AG04450 (cell line): ENCODE measurements around the gene FITM2. TPM values are rescaled to one million over a fixed set of nuclear protein-coding genes. Genes with fewer than 3 reads are reported as not detected.

ENCODE experiments used
- CTCF ChIA-PET: fragments of 300-600, 350-600 bp; formaldehyde crosslinking; extraction: SDS; loops from one replicate; lab custom pipeline; 2022; ENCODE audit warnings: antibody characterized with exemption, inconsistent platforms; lab: Charles Lee
- POLR2A ChIA-PET: fragments of 350-600 bp; formaldehyde crosslinking; extraction: SDS; loops from one replicate; lab custom pipeline; 2021; ENCODE audit warnings: antibody characterized with exemption, inconsistent platforms; lab: Yijun Ruan, JAX
- DNase-seq: peaks from one replicate; pipeline ENCODE4 v3.0.0-alpha.2; 2011; ENCODE audit warnings: low read depth, low spot score
- H3K27ac ChIP-seq: one replicate; pipeline ENCODE4 v1.5.1; 2012; ENCODE audit warnings: low read depth, low read length, control low read depth
- H3K27me3 ChIP-seq: one replicate; pipeline ENCODE4 v1.6.0; 2012; ENCODE audit warnings: low read length; ENCODE audit not compliant: control insufficient read depth, insufficient read depth
- H3K4me3 ChIP-seq: 2 replicates; pipeline ENCODE4 v1.5.1; 2011; ENCODE audit warnings: mild to moderate bottlenecking, low read depth, low read length, control low read depth
- H3K9me3 ChIP-seq: 2 replicates; pipeline ENCODE4 v1.5.1; 2012; ENCODE audit warnings: low read length; ENCODE audit not compliant: control insufficient read depth, insufficient read depth
- polyA plus RNA-seq: library from polyadenylated mRNA; depleted of rRNA; stranded (reverse); fragments of >200 nt; gene quantifications from 2 replicates; pipeline ENCODE4 v1.2.3, GENCODE V29; 2011
- TF ChIP-seq, protein P1 (sequence below): IDR thresholded peaks from 2 replicates; pipeline ENCODE4 v1.5.1; 2011; ENCODE audit warnings: low read depth, low read length, control low read depth, inconsistent platforms

The FITM2 gene
- polyA plus RNA-seq, 1 experiment, result 4.4 TPM

DNA sequence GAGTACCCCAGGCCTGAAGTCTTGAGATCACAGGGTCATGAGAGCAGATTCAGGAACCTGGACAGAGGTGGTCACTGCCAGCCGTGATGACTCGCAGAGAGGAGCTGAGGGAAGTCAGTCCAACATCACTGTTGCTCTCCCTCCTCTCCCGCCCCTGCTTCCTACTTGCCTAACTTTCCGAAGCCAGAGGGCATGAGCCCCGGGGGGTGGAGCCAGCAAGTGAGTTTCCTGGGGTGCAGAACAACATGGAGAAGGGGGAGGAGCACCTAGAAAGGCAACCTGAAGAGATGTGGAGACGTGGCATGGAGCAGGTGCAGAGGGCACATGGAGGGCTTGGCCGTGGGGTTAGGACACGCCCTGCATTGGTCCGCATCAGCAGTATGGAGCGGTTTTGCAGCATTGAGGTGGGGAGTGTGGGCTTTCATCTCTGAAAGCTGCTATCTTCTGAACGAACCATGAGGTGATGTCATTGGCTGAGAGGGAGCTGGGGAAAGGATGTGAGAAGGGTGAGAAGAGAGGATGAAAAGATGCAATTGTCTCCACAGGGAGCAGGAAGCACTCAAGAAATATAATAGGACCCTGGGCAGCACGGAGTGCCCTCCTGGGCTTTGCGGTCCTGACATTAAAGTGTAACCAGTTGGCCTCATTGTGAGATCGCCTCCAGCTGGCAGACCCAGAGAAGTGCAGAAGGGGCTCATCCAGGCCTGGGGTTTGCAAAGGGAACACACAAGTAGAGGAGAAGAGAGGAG lies 38.9 kb downstream of the FITM2 start:
- DNase-seq, result no peak
- Histone ChIP-seq H3K27me3 (peaks cover 2% of the 10 kb centered on the region), H3K27ac (no peak overlapping the region), H3K4me3 (no peak overlapping the region), H3K9me3 (no peaks in the 10 kb centered on the region)
- ChIA-PET CTCF (no interaction called here), POLR2A (no interaction called here)
- TF ChIP-seq, protein P1, sequence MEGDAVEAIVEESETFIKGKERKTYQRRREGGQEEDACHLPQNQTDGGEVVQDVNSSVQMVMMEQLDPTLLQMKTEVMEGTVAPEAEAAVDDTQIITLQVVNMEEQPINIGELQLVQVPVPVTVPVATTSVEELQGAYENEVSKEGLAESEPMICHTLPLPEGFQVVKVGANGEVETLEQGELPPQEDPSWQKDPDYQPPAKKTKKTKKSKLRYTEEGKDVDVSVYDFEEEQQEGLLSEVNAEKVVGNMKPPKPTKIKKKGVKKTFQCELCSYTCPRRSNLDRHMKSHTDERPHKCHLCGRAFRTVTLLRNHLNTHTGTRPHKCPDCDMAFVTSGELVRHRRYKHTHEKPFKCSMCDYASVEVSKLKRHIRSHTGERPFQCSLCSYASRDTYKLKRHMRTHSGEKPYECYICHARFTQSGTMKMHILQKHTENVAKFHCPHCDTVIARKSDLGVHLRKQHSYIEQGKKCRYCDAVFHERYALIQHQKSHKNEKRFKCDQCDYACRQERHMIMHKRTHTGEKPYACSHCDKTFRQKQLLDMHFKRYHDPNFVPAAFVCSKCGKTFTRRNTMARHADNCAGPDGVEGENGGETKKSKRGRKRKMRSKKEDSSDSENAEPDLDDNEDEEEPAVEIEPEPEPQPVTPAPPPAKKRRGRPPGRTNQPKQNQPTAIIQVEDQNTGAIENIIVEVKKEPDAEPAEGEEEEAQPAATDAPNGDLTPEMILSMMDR, result no peak

DNA sequence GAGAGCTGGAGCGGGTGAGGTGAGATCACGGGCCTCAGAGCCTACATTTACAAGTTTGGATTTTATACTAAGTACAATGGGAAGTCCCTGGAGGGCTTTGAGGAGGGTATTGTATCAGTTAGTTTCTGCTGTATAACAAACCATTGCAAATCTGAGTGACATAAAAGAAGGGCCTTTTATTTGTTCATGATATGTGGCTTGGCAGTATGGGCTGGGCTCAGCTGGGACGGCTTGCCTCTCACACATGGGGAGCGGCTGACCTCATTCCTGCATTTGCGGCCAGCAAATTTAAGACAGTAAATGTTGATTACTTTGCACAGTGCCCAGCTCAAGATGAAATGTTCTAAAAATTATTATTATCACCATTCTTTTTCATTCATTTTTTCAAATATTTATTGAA lies 42.2 kb downstream of the FITM2 start:
- TF ChIP-seq, protein P1, result no peak
- CTCF ChIA-PET, result no interaction called here
- H3K9me3 ChIP-seq, result no peaks in the 10 kb centered on the region
- H3K4me3 ChIP-seq, result no peak overlapping the region
- no peaks in the 10 kb centered on the region for H3K27me3 ChIP-seq
- no peak overlapping the region for H3K27ac ChIP-seq
- no peak for DNase-seq
- POLR2A ChIA-PET, result no interaction called here

DNA sequence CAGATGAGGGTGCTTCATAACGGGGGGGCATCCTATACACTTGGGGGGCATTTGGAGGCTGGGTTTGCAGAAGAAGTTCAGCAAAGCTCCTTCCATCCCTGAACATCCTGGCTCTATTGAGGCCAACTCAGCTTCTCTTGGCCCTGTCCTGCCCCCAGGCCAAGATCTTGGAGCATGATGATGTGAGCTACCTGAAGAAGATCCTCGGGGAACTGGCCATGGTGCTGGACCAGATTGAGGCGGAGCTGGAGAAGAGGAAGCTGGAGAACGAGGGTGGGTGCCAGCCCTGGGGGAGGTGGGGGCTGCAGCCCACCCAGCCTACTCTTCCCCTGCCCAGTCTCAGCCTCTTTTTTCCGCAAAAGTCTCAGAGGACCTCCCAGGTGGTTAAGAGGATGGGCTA lies 46.7 kb downstream of the FITM2 start:
- Histone ChIP-seq H3K9me3 (no peaks in the 10 kb centered on the region), H3K27ac (no peak overlapping the region), H3K4me3 (no peak overlapping the region), H3K27me3 (peaks cover 3% of the 10 kb centered on the region)
- ChIA-PET POLR2A (no interaction called here), CTCF (no interaction called here)
- TF ChIP-seq, protein P1, result no peak
- DNase-seq, result no peak

DNA sequence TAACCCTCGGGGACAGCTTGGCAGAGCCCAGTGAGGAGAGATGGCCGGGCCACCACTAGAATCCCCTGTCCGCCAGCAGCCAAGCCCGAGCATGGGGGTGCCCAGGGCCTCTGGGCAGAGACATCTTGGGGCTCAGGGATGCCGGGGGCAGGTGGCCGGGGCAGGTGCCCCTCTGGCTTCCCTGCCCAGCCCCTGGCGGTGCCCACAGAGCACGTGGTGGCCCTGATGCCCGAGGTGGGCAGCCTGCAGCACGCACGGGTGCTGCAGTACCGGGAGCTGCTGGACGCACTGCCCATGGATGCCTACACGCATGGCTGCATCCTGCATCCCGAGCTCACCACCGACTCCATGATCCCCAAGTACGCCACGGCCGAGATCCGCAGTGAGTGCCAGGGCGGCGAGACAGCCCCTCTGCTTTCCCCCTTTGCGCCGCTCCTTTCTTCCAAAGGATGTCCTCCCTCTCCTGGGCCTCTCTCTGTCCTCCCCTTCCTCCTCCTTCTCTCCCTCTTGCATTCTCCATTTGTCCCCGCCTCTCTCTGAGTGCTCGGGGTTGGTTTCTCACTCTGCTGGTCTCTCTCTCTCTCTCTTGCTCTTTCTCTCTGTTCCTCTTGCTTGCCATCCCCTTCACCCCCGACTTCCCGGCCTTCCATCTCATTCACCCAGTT lies 52.6 kb downstream of the FITM2 start:
- Histone ChIP-seq H3K27me3 (peaks cover 3% of the 10 kb centered on the region), H3K27ac (no peak overlapping the region), H3K4me3 (no peak overlapping the region), H3K9me3 (no peaks in the 10 kb centered on the region)
- POLR2A ChIA-PET, result no interaction called here
- CTCF ChIA-PET, result no interaction called here
- DNase-seq, result no peak
- TF ChIP-seq, protein P1, result no peak

DNA sequence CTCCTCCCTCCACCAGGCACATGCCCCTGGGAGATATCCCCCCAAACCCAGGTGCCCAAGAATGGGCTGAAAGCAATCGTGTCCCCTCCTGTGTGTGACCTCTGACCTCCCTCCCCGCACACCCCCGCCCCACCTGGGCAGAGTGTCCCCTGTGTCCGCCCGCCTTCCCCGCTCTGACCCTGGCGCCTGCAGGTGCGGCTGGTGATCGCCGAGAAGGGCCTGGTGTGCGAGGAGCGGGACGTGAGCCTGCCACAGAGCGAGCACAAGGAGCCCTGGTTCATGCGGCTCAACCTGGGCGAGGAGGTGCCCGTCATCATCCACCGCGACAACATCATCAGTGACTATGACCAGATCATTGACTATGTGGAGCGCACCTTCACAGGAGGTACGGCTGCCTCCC lies 54.0 kb downstream of the FITM2 start:
- TF ChIP-seq, protein P1, result no peak

More for the DNA sequence above, 54.0 kb downstream of the FITM2 start:
- no peak for DNase-seq
- Histone ChIP-seq H3K4me3 (no peak overlapping the region), H3K9me3 (no peaks in the 10 kb centered on the region), H3K27me3 (peaks cover 3% of the 10 kb centered on the region), H3K27ac (no peak overlapping the region)
- CTCF ChIA-PET, result no interaction called here
- POLR2A ChIA-PET, result no interaction called here
